HPDE6-E6E7 (cell line): ENCODE measurements around the gene LMF1.
"Not testable (repeated sequence)": the region's sequence is repeated elsewhere in the genome, so short reads cannot be mapped to it uniquely, and the experiment has no call there.

ENCODE experiments used
- DNase-seq: peaks from one replicate; pipeline ENCODE4 v3.0.0; 2011; ENCODE audit warnings: missing footprints; ENCODE audit errors: extremely low spot score

Gene LMF1

GRCh38 chr16:895371-895770 lies 75.4 kb downstream of the LMF1 start:
- no peak for DNase-seq

GRCh38 chr16:894841-895240 lies 75.9 kb downstream of the LMF1 start:
- no peak for DNase-seq

GRCh38 chr16:894136-894535 lies 76.6 kb downstream of the LMF1 start:
- DNase-seq: no peak

GRCh38 chr16:893360-893759 lies 77.4 kb downstream of the LMF1 start:
- DNase-seq: no peak

GRCh38 chr16:892536-893255 lies 78.1 kb downstream of the LMF1 start:
- DNase-seq: no peak

- DNase-seq: no peak
Observed at GRCh38 chr16:892006-892405, 78.8 kb downstream of the LMF1 start.

GRCh38 chr16:891353-891740 lies 79.4 kb downstream of the LMF1 start:
- no peak for DNase-seq

- DNase-seq: no peak
Observed at GRCh38 chr16:890716-891352, 80.0 kb downstream of the LMF1 start.

- DNase-seq: no peak
Observed at GRCh38 chr16:890217-890616, 80.6 kb downstream of the LMF1 start.

- no peak for DNase-seq
Observed at GRCh38 chr16:889586-889985, 81.2 kb downstream of the LMF1 start.

GRCh38 chr16:888901-889570 lies 81.7 kb downstream of the LMF1 start:
- no peak for DNase-seq

- not testable (repeated sequence) for DNase-seq
Observed at GRCh38 chr16:888456-888855, 82.3 kb downstream of the LMF1 start.

GRCh38 chr16:887846-888245 lies 82.9 kb downstream of the LMF1 start:
- no peak for DNase-seq

- DNase-seq: no peak
Observed at GRCh38 chr16:886802-887731, 83.7 kb downstream of the LMF1 start.

GRCh38 chr16:886084-886543 lies 84.7 kb downstream of the LMF1 start:
- DNase-seq: no peak

- no peak for DNase-seq
Observed at GRCh38 chr16:885391-885790, 85.4 kb downstream of the LMF1 start.

GRCh38 chr16:884232-884631 lies 86.6 kb downstream of the LMF1 start:
- no peak for DNase-seq

GRCh38 chr16:883781-884180 lies 87.0 kb downstream of the LMF1 start:
- no peak for DNase-seq

GRCh38 chr16:883340-883739 lies 87.4 kb downstream of the LMF1 start:
- DNase-seq: no peak

- DNase-seq: not testable (repeated sequence)
Observed at GRCh38 chr16:882671-883070, 88.1 kb downstream of the LMF1 start.

- DNase-seq: no peak
Observed at GRCh38 chr16:882256-882655, 88.5 kb downstream of the LMF1 start.
